Lower lobe of right lung (tissue), 2 donors: ENCODE measurements around the gene RIPK4. TPM values are rescaled to one million over a fixed set of nuclear protein-coding genes. Genes with fewer than 3 reads are reported as not detected.
A peak's percentile ranks its signal among the peaks of the same experiment; 100 is the strongest.

Source experiments
- ATAC-seq, 2 donors: fragments of 200-7000 bp; cut with Tn5 transposase; one replicate each; pipeline ENCODE4 v1.9.1; 2020 to 2022; ENCODE audit warnings: mild to moderate bottlenecking in 2 of 2, moderate library complexity in 2 of 2
- DNase-seq: peaks from one replicate; pipeline ENCODE4 v3.0.0-alpha.2; 2020
- H3K27ac ChIP-seq: fragments of 200-600 bp; one replicate; pipeline ENCODE4 v1.8.0; 2022
- H3K27me3 ChIP-seq: fragments of 200-600 bp; one replicate; pipeline ENCODE4 v1.8.0; 2022; ENCODE audit warnings: low read depth
- H3K36me3 ChIP-seq: fragments of 200-600 bp; one replicate; pipeline ENCODE4 v1.8.0; 2022; ENCODE audit warnings: mild to moderate bottlenecking
- H3K4me1 ChIP-seq: fragments of 200-600 bp; one replicate; pipeline ENCODE4 v1.8.0; 2022
- H3K4me3 ChIP-seq: fragments of 200-600 bp; one replicate; pipeline ENCODE4 v1.8.0; 2022; ENCODE audit warnings: mild to moderate bottlenecking
- H3K9me3 ChIP-seq: fragments of 200-600 bp; one replicate; pipeline ENCODE4 v1.8.0; 2022
- CTCF ChIP-seq: fragments of 200-600 bp; IDR thresholded peaks from one replicate; pipeline ENCODE4 v1.8.0; 2022; ENCODE audit warnings: antibody characterized with exemption, mild to moderate bottlenecking
- intact Hi-C: fragments of 100-400 bp; cut with DNase I; formaldehyde crosslinking; loops from one replicate; pipeline ENCODE4 v1.11.0; 2022
- total RNA-seq: library from RNA; stranded (reverse); fragmentation: NEBNext Ultra II Directional; extraction: Animal tissue kit (Norgen Biotek cat#: 25700); gene quantifications from one replicate; pipeline ENCODE4 v1.2.1, GENCODE V29; 2021
- donor health status: DM: no; HTN: yes; CAD: no; lungs with severe emphysema.

The RIPK4 gene
- total RNA-seq, 1 donor from 2014 or later, result 8.7 TPM

DNA sequence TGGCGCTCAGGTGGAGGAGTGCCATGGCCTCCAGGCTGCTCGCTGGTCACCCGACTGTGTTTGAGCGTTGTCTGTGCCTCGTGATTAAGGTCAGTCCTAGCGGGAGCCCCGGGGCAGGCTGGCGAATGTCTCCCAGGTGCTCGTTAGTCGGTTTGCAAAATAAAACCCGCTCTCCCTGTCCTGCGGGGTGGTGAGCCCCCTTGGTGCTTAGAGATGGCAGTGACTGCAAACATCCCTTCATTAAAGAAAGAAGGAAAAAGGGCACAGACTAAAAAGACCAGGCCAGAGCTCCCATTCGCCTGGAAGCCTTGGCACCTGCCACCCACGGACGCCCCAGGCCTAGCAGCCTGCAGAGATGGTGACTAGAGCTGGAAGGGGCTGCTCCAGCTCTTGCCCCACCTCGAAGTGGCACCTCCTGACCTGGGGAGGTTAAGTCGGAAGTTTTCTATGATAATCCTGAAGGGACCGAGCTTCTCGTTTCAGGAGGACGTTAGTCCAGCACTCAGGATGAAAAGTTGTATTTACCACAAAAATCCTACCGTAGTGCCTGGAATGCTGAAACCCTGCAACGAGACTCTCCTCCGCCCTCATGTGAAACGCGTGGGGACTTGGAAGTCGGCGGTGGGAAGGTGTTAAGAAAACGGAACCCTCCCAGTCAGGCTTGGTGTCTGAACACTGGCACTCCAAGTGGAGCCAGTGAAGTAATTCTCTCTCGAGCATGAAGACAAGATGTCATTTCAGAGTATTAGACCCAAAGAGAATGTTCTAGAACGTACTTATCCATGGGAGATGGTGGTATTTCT is 24.6 kb downstream of the RIPK4 start:
- Histone ChIP-seq H3K36me3 (peaks cover 40% of the 10 kb centered on the region), H3K4me1 (no peaks in the 10 kb centered on the region), H3K27me3 (peaks cover 3% of the 10 kb centered on the region), H3K4me3 (no peak overlapping the region), H3K27ac (no peak overlapping the region), H3K9me3 (peaks cover 6% of the 10 kb centered on the region)
- DNase-seq (no peak), ATAC-seq (no peak)
- TF ChIP-seq CTCF, result no peak
- intact Hi-C loops, result no loop called here

- Histone ChIP-seq H3K9me3 (peaks cover 6% of the 10 kb centered on the region), H3K4me3 (no peak overlapping the region), H3K27me3 (peaks cover 3% of the 10 kb centered on the region), H3K4me1 (no peaks in the 10 kb centered on the region), H3K36me3 (peaks cover 40% of the 10 kb centered on the region), H3K27ac (no peak overlapping the region)
- TF ChIP-seq CTCF, result no peak
- intact Hi-C loops, result no loop called here
- DNase-seq (no peak), ATAC-seq (peak in 1 of 2 donors; percentile 6)
Measured at GRCh38 chr21:41741253-41742072, 25.4 kb downstream of the RIPK4 start.

- Histone ChIP-seq H3K27ac (no peak overlapping the region), H3K36me3 (peaks cover 40% of the 10 kb centered on the region), H3K4me3 (no peak overlapping the region), H3K27me3 (peaks cover 3% of the 10 kb centered on the region), H3K4me1 (no peaks in the 10 kb centered on the region), H3K9me3 (peaks cover 6% of the 10 kb centered on the region)
- ATAC-seq (no peak), DNase-seq (no peak)
- intact Hi-C loops, result no loop called here
- TF ChIP-seq CTCF, result no peak
Measured at GRCh38 chr21:41740604-41741252, 26.1 kb downstream of the RIPK4 start.

GRCh38 chr21:41739936-41740335 is 26.9 kb downstream of the RIPK4 start:
- no peak overlapping the region for H3K27ac ChIP-seq
- H3K4me3 ChIP-seq, result no peak overlapping the region
- H3K9me3 ChIP-seq, result peaks cover 6% of the 10 kb centered on the region
- peaks cover 3% of the 10 kb centered on the region for H3K27me3 ChIP-seq
- DNase-seq (no peak), ATAC-seq (no peak)
- no peaks in the 10 kb centered on the region for H3K4me1 ChIP-seq
- peaks cover 32% of the 10 kb centered on the region for H3K36me3 ChIP-seq
- TF ChIP-seq CTCF, result no peak
- intact Hi-C loops, result no loop called here

DNA sequence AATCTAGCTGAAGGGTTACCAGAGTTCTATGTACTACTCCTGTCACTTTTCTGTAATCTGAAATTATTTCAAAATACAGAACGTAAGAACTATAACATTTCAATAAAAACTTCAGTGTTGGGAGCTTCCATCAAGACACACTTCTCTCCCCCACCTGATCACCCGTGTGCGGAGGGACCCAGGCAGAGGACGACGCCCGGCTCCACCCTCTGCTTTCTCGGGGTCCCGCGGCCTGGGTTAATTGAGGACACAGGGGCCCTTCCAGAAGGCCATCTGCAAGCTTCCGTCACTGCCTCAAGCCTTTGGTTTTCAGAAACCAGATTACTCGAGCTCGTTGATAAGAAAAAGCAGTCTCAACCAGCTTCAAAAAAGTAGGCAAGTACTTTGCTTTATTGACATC is 27.8 kb downstream of the RIPK4 start:
- ATAC-seq (no peak), DNase-seq (no peak)
- Histone ChIP-seq H3K4me1 (no peaks in the 10 kb centered on the region), H3K27me3 (peaks cover 3% of the 10 kb centered on the region), H3K27ac (no peak overlapping the region), H3K9me3 (peaks cover 6% of the 10 kb centered on the region), H3K36me3 (peaks cover 30% of the 10 kb centered on the region), H3K4me3 (no peak overlapping the region)
- intact Hi-C loops, result no loop called here
- no peak for TF ChIP-seq CTCF
